Measurements from ENCODE around the gene SCYL1. TPM values are rescaled to one million over a fixed set of nuclear protein-coding genes. Genes with fewer than 3 reads are reported as not detected.

SCYL1 gene
- total RNA-seq, 2 donors from 2014 or later: 62.9 to 67.4 TPM

DNA sequence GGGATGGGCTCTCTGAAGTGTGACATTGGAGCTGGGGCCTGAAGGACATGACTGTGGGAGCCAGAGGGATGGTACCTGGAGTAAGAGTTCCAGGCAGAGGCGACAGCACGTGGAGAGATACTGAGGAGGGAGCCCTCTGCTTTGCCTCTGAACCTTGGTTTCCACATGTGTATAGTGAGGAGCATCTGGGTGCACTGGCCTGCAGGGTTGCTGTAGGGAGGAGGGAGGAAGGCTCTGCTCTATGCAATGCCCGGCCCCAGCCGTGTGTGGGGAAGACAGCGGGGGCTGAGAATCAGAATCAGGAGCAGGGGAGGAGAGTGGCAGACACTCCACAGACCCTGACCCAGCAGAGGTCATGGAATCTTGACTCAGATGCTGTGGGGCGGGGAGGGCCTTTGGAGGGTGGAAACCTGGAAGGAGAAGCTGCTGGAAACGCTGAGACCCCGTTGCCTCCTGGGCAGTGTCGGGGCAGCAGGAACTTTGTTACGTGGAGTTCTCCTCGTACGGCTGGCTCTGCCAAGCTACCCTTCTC lies 4.0 kb downstream of the SCYL1 start:
- no peak overlapping the region for H3K27ac Mint-ChIP-seq
- WGBS, 2 experiments (ENCODE audit: insufficient coverage in 1 of 2, insufficient read length in 1 of 2): 89 to 95% methylated on average over 3 to 12 of the region's 12 CpGs
- H3K4me3 Mint-ChIP-seq: no peak overlapping the region
- Histone ChIP-seq H3K27ac (ENCODE audit: low read depth, low read length) (no peak overlapping the region), H3K4me3 (ENCODE audit: low read length) (no peak overlapping the region), H3K36me3 (ENCODE audit: control insufficient read depth, insufficient read depth, low read length) (peaks cover 56% of the 10 kb centered on the region), H3K9ac (ENCODE audit: extremely low read depth, low read length, poor library complexity, severe bottlenecking) (no peak overlapping the region), H3K27me3 (ENCODE audit: control insufficient read depth, insufficient read depth, low read length, poor library complexity, severe bottlenecking) (no peaks in the 10 kb centered on the region), H3K9me3 (ENCODE audit: control insufficient read depth, low read length) (no peaks in the 10 kb centered on the region), H3K4me1 (ENCODE audit: control insufficient read depth, insufficient read depth, low read length) (peaks cover 2% of the 10 kb centered on the region)
- H3K27me3 Mint-ChIP-seq (ENCODE audit: insufficient read depth): peaks cover 4% of the 10 kb centered on the region
- peaks cover 11% of the 10 kb centered on the region for H3K4me1 Mint-ChIP-seq
- H3K36me3 Mint-ChIP-seq (ENCODE audit: low read depth): peaks cover 42% of the 10 kb centered on the region
- H3K9me3 Mint-ChIP-seq: no peaks in the 10 kb centered on the region
- no peak for DNase-seq
- TF ChIP-seq CTCF (conservative IDR thresholded peaks at IDR 0.05): no peak

GRCh38 chr11:65529475-65530156 lies 4.7 kb downstream of the SCYL1 start:
- no peaks in the 10 kb centered on the region for H3K9me3 Mint-ChIP-seq
- Histone ChIP-seq H3K9ac (ENCODE audit: extremely low read depth, low read length, poor library complexity, severe bottlenecking) (no peak overlapping the region), H3K36me3 (ENCODE audit: control insufficient read depth, insufficient read depth, low read length) (peaks cover 56% of the 10 kb centered on the region), H3K4me3 (ENCODE audit: low read length) (no peak overlapping the region), H3K9me3 (ENCODE audit: control insufficient read depth, low read length) (no peaks in the 10 kb centered on the region), H3K27me3 (ENCODE audit: control insufficient read depth, insufficient read depth, low read length, poor library complexity, severe bottlenecking) (no peaks in the 10 kb centered on the region), H3K27ac (ENCODE audit: low read depth, low read length) (no peak overlapping the region), H3K4me1 (ENCODE audit: control insufficient read depth, insufficient read depth, low read length) (no peaks in the 10 kb centered on the region)
- no peak overlapping the region for H3K4me3 Mint-ChIP-seq
- no peak for TF ChIP-seq CTCF (conservative IDR thresholded peaks at IDR 0.05)
- DNase-seq: no peak
- H3K4me1 Mint-ChIP-seq: peaks cover 5% of the 10 kb centered on the region
- WGBS, 2 experiments (ENCODE audit: insufficient coverage in 1 of 2, insufficient read length in 1 of 2): 92% methylated on average over 6 to 10 of the region's 10 CpGs
- no peaks in the 10 kb centered on the region for H3K27me3 Mint-ChIP-seq (ENCODE audit: insufficient read depth)
- H3K36me3 Mint-ChIP-seq (ENCODE audit: low read depth): peaks cover 44% of the 10 kb centered on the region
- H3K27ac Mint-ChIP-seq: peak overlapping the region; percentile 10

DNA sequence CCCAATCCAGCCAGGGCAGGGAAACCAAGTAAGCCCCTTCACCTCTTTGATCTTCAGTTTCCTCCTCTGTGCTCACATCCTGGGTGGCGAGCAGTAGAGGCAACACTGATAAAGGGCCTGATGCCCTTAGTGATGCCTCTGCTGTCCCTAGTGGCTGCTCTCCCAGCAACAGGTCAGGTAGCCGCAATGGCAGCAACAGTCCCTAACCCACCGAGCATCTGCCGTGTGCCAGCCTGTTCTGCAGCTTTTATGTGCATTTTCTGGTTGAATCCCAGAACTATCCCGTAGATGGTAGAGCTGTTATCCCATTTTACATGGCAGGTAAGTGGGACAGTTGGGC lies 5.2 kb downstream of the SCYL1 start:
- Mint-ChIP-seq H3K4me1 (peaks cover 5% of the 10 kb centered on the region), H3K36me3 (ENCODE audit: low read depth) (peaks cover 50% of the 10 kb centered on the region), H3K27ac (peak overlapping the region; percentile 10), H3K4me3 (no peak overlapping the region), H3K27me3 (ENCODE audit: insufficient read depth) (no peaks in the 10 kb centered on the region), H3K9me3 (no peaks in the 10 kb centered on the region)
- Histone ChIP-seq H3K27me3 (ENCODE audit: control insufficient read depth, insufficient read depth, low read length, poor library complexity, severe bottlenecking) (no peaks in the 10 kb centered on the region), H3K9me3 (ENCODE audit: control insufficient read depth, low read length) (no peaks in the 10 kb centered on the region), H3K4me1 (ENCODE audit: control insufficient read depth, insufficient read depth, low read length) (no peaks in the 10 kb centered on the region), H3K27ac (ENCODE audit: low read depth, low read length) (no peak overlapping the region), H3K4me3 (ENCODE audit: low read length) (no peak overlapping the region), H3K9ac (ENCODE audit: extremely low read depth, low read length, poor library complexity, severe bottlenecking) (no peak overlapping the region), H3K36me3 (ENCODE audit: control insufficient read depth, insufficient read depth, low read length) (peaks cover 59% of the 10 kb centered on the region)
- peak; percentile 74 for TF ChIP-seq CTCF (conservative IDR thresholded peaks at IDR 0.05)
- WGBS, 2 experiments (ENCODE audit: insufficient coverage in 1 of 2, insufficient read length in 1 of 2): 90 to 96% methylated on average over 5 of the region's 5 CpGs
- DNase-seq: peak; percentile 77
